Astrocyte (in vitro differentiated cells and primary cell): ENCODE results near the gene SLC37A4. TPM values are rescaled to one million over a fixed set of nuclear protein-coding genes. Genes with fewer than 3 reads are reported as not detected.
A peak's percentile ranks its signal among the peaks of the same experiment; 100 is the strongest.

Experiments
- DNase-seq: peaks from one replicate; pipeline ENCODE4 v3.0.0-alpha.2; 2010; ENCODE audit warnings: low read depth
- FAIRE-seq: peaks from 2 replicates; lab custom pipeline; 2011; peaks lifted over from hg19 to GRCh38; lab: Jason Lieb, UNC
- H2AFZ ChIP-seq: 2 replicates; pipeline ENCODE4 v1.6.0; 2012; ENCODE audit warnings: low read depth, low read length, inconsistent platforms
- H3K27ac ChIP-seq: 2 replicates; pipeline ENCODE4 v1.5.1; 2011; ENCODE audit warnings: low read depth, low read length, inconsistent platforms
- H3K27me3 ChIP-seq: 2 replicates; pipeline ENCODE4 v1.6.0; 2011; ENCODE audit warnings: low read length, inconsistent platforms; ENCODE audit not compliant: insufficient read depth
- H3K36me3 ChIP-seq: 2 replicates; pipeline ENCODE4 v1.5.1; 2011; ENCODE audit warnings: low read length, inconsistent platforms; ENCODE audit not compliant: insufficient read depth
- H3K4me1 ChIP-seq: 2 replicates; pipeline ENCODE4 v1.5.1; 2011; ENCODE audit warnings: low read length, inconsistent platforms; ENCODE audit not compliant: insufficient read depth
- H3K4me2 ChIP-seq: 2 replicates; pipeline ENCODE4 v1.6.0; 2012; ENCODE audit warnings: low read length, inconsistent platforms
- H3K4me3 ChIP-seq: 2 replicates; pipeline ENCODE4 v1.5.1; 2011; ENCODE audit warnings: low read depth, mild to moderate bottlenecking, low read length, inconsistent platforms; ENCODE audit not compliant: insufficient read depth
- H3K79me2 ChIP-seq: 2 replicates; pipeline ENCODE4 v1.6.0; 2012; ENCODE audit warnings: mild to moderate bottlenecking, low read length, inconsistent platforms; ENCODE audit not compliant: insufficient read depth
- H3K9ac ChIP-seq: 2 replicates; pipeline ENCODE4 v1.6.0; 2012; ENCODE audit warnings: mild to moderate bottlenecking, low read length, inconsistent platforms
- H3K9me3 ChIP-seq: 2 replicates; pipeline ENCODE4 v1.5.1; 2012; ENCODE audit warnings: low read depth, mild to moderate bottlenecking, low read length, inconsistent platforms; ENCODE audit not compliant: insufficient read depth
- H4K20me1 ChIP-seq: 2 replicates; pipeline ENCODE4 v1.6.0; 2012; ENCODE audit warnings: low read length, inconsistent platforms; ENCODE audit not compliant: insufficient read depth
- H3K27ac Mint-ChIP-seq: one replicate; pipeline ENCODE4 v1.8.0; 2021; ENCODE audit warnings: mild to moderate bottlenecking, mixed read lengths; ENCODE audit not compliant: unreplicated experiment
- H3K27me3 Mint-ChIP-seq: one replicate; pipeline ENCODE4 v1.8.0; 2021; ENCODE audit warnings: low read depth, mixed read lengths; ENCODE audit not compliant: unreplicated experiment
- H3K36me3 Mint-ChIP-seq: one replicate; pipeline ENCODE4 v1.8.0; 2021; ENCODE audit warnings: low read depth, mixed read lengths; ENCODE audit not compliant: unreplicated experiment
- H3K4me1 Mint-ChIP-seq: one replicate; pipeline ENCODE4 v1.8.0; 2021; ENCODE audit warnings: low read depth, mixed read lengths; ENCODE audit not compliant: unreplicated experiment
- H3K4me3 Mint-ChIP-seq: one replicate; pipeline ENCODE4 v1.8.0; 2021; ENCODE audit warnings: mild to moderate bottlenecking, moderate library complexity, mixed read lengths; ENCODE audit not compliant: unreplicated experiment
- H3K9me3 Mint-ChIP-seq: one replicate; pipeline ENCODE4 v1.8.0; 2021; ENCODE audit warnings: mild to moderate bottlenecking, mixed read lengths; ENCODE audit not compliant: unreplicated experiment
- CTCF ChIP-seq: IDR thresholded peaks from 2 replicates; pipeline ENCODE4 v1.5.1; 2011; ENCODE audit warnings: low read depth, mild to moderate bottlenecking, inconsistent platforms, low read length, moderate library complexity; ENCODE audit not compliant: insufficient read depth
- EZH2 ChIP-seq: IDR thresholded peaks from 2 replicates; pipeline ENCODE4 v1.6.1; 2012; ENCODE audit warnings: mild to moderate bottlenecking, low read length, inconsistent platforms; ENCODE audit not compliant: insufficient read depth
- microRNA-seq: library from miRNA; unstranded; fragments of <30 nt; microRNA quantifications from one replicate; pipeline ENCODE4 v1.2.0, GENCODE V29; 2020
- total RNA-seq: library from RNA; stranded (reverse); gene quantifications from 2 replicates; pipeline ENCODE4 v1.2.1, GENCODE V29; 2021

The SLC37A4 gene
- total RNA-seq, 1 donor from 2014 or later: 8.7 TPM

- peaks cover 24% of the 10 kb centered on the region for H3K27me3 Mint-ChIP-seq
- peaks cover 9% of the 10 kb centered on the region for H3K27me3 ChIP-seq
- H3K4me3 ChIP-seq: no peak overlapping the region
- H2AFZ ChIP-seq: no peak overlapping the region
- H3K36me3 Mint-ChIP-seq: no peaks in the 10 kb centered on the region
- H3K36me3 ChIP-seq: no peaks in the 10 kb centered on the region
- peaks cover 6% of the 10 kb centered on the region for H3K4me1 Mint-ChIP-seq
- H3K79me2 ChIP-seq: no peaks in the 10 kb centered on the region
- DNase-seq: no peak
- no peaks in the 10 kb centered on the region for H3K9me3 ChIP-seq
- no peak overlapping the region for H3K27ac Mint-ChIP-seq
- H3K4me3 Mint-ChIP-seq: no peak overlapping the region
- no peak overlapping the region for H3K27ac ChIP-seq
- H4K20me1 ChIP-seq: no peaks in the 10 kb centered on the region
- no peak overlapping the region for H3K9ac ChIP-seq
- no peaks in the 10 kb centered on the region for H3K4me1 ChIP-seq
- no peaks in the 10 kb centered on the region for H3K9me3 Mint-ChIP-seq
- TF ChIP-seq CTCF: no peak
- TF ChIP-seq EZH2: no peak
- H3K4me2 ChIP-seq: no peak overlapping the region
- FAIRE-seq: no peak
Measured at GRCh38 chr11:118979434-118979833, 51.2 kb downstream of the SLC37A4 start.

- no peaks in the 10 kb centered on the region for H3K9me3 ChIP-seq
- H3K27me3 ChIP-seq: peaks cover 7% of the 10 kb centered on the region
- H3K4me1 Mint-ChIP-seq: peaks cover 6% of the 10 kb centered on the region
- no peak overlapping the region for H3K4me3 Mint-ChIP-seq
- no peak overlapping the region for H3K4me2 ChIP-seq
- no peak overlapping the region for H3K4me3 ChIP-seq
- H3K9me3 Mint-ChIP-seq: no peaks in the 10 kb centered on the region
- H3K4me1 ChIP-seq: no peaks in the 10 kb centered on the region
- no peak overlapping the region for H3K27ac ChIP-seq
- H3K27me3 Mint-ChIP-seq: peaks cover 27% of the 10 kb centered on the region
- no peak for TF ChIP-seq CTCF
- H3K36me3 Mint-ChIP-seq: no peaks in the 10 kb centered on the region
- peak; percentile 78 for DNase-seq
- no peak for FAIRE-seq
- H2AFZ ChIP-seq: no peak overlapping the region
- peak overlapping the region; percentile 8 for H3K27ac Mint-ChIP-seq
- no peaks in the 10 kb centered on the region for H3K79me2 ChIP-seq
- H3K9ac ChIP-seq: no peak overlapping the region
- no peaks in the 10 kb centered on the region for H3K36me3 ChIP-seq
- H4K20me1 ChIP-seq: no peaks in the 10 kb centered on the region
Measured at GRCh38 chr11:118975771-118976709, 54.6 kb downstream of the SLC37A4 start.

Small RNAs within 50 kb of the gene (microRNA-seq; reads per million reads assigned to microRNA genes)
- gene MIR3656: not detected

Other genes with a start within 250 kb of the SLC37A4 start
- 190 and 196 TPM in 2 replicates for gene DDX6, start 239.7 kb downstream of the SLC37A4 start, total RNA-seq
- 0.07 and 0.12 TPM in 2 replicates for gene CXCR5, start 147.0 kb downstream of the SLC37A4 start, total RNA-seq
- gene BCL9L, start 105.0 kb downstream of the SLC37A4 start, total RNA-seq: 128 and 138 TPM in 2 replicates
- 0.43 TPM in 1 of 2 replicates, not detected in the other for gene UPK2, start 74.6 kb downstream of the SLC37A4 start, total RNA-seq
- gene FOXR1, start 59.1 kb downstream of the SLC37A4 start, total RNA-seq: not detected in 2 replicates
- 15.6 and 25.4 TPM in 2 replicates for gene CENATAC, start 32.7 kb downstream of the SLC37A4 start, total RNA-seq
- 643 and 750 TPM in 2 replicates for gene RPS25, start 12.5 kb downstream of the SLC37A4 start, total RNA-seq
- gene TRAPPC4, start 12.1 kb downstream of the SLC37A4 start, total RNA-seq: 88.3 and 88.6 TPM in 2 replicates
- 282 and 293 TPM in 2 replicates for gene HYOU1, start 26.3 kb upstream of the SLC37A4 start, total RNA-seq
- gene VPS11, start 36.9 kb upstream of the SLC37A4 start, total RNA-seq: 22.4 and 24.0 TPM in 2 replicates
- gene HMBS, start 54.0 kb upstream of the SLC37A4 start, total RNA-seq: 21.4 and 22.2 TPM in 2 replicates
- 44.1 and 47.1 TPM in 2 replicates for gene DPAGT1, start 71.0 kb upstream of the SLC37A4 start, total RNA-seq
- gene C2CD2L, start 76.5 kb upstream of the SLC37A4 start, total RNA-seq: 10.9 and 11.1 TPM in 2 replicates
- 22.7 and 27.8 TPM in 2 replicates for gene HINFP, start 90.7 kb upstream of the SLC37A4 start, total RNA-seq
- gene ABCG4, start 118.2 kb upstream of the SLC37A4 start, total RNA-seq: 0.55 and 1.5 TPM in 2 replicates
- gene NLRX1, start 137.8 kb upstream of the SLC37A4 start, total RNA-seq: 6.3 and 9.6 TPM in 2 replicates
- not detected in 2 replicates for gene NHERF4, start 154.6 kb upstream of the SLC37A4 start, total RNA-seq
- gene CBL, start 175.5 kb upstream of the SLC37A4 start, total RNA-seq: 45.1 and 46.6 TPM in 2 replicates